GM12873 (cell line): Measurements from ENCODE around the gene ATP5F1E.

ENCODE experiments used
- CTCF ChIP-seq: IDR thresholded peaks from 2 replicates; pipeline ENCODE4 v1.5.1; 2012; ENCODE audit warnings: low read depth, mild to moderate bottlenecking, moderate library complexity, low read length, control low read depth; ENCODE audit not compliant: insufficient read depth; ENCODE audit errors: missing control alignments

ATP5F1E gene

DNA sequence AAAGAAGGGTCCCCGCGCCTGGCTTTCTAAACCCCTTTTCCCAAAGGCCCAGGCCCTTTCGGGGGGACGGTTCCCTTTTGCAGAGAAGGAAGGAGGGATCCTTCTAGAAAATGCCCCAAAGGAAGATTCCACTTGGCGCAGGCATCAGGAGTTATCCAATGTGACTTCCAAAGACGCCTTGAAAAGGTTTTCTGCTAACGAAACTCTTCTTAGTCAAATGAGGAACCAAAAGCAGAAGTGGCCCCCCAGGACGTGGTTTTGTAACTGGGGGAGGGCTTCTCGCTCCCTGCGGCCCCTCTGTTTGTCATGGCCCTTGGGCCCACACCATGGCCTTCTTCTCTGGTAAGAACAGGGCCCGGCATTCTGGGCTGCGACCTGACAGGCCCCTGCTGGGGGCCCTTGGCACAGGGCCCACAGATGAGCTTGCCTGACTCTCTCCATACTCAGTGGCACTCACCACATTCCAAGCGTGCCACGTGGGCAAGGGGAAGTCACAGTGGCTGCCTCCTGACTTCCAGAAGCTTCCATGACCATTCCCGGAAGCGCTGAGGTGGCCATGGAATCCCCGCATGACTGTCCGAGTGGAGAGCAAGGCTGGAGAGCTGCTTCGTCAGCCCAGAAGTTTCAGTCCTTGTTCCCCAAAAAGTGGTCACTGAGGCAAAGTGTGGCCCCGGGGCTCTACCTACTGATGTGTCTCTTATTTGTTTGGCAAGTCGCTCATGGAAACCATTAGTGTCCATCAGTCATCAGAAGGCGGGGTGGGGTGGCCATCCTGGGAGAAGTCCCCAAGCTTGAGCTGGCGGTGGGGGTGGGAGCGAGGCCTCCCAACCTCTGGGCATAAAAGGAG lies 24.2 kb downstream of the ATP5F1E start:
- TF ChIP-seq CTCF, result no peak

DNA sequence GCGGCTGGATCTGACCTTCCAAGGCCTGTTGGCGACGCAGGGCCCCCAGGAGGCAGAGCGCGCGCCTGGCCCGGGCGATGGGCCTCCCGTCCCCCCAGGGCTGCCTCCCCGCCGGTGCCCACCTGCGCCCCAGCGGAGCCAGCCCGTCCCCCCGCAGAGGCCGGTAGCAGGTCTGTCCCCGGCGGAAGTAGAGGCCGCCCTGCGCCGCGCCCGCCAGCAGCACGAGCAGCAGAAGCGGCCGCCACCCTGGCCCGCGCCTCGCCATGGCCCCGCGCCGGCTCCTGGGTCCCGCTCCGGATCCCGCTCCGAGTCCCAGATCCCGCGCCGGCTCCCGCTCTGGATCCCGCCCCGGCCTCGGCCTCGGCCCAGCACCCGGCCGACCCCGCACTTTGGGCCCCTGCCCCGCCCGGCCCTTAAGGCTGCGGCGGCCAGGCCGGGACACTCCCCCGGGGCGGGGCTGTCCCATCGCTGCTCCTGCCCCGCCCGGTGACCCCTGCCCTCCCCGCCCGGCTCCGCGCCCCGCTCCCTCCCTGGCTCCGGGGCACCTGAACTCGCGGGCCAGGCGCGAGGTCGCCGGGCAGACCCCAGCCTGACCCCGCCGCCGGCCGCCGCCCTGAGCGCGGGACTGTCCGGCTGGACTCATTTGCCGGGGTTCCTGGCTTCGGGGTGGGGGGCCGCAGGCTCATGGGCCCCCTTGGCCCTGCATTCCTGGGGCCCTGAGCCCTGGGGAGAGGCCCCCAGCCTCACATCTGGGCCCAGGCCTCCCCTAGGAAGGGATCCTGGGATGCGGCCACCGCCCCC lies 25.1 kb downstream of the ATP5F1E start, which contains the start of gene CTSZ:
Gene CTSZ (minus strand): TSS at position 391 of the 801 bp plus-strand sequence. CDS start 126 bp downstream, at position 265.
- no peak for TF ChIP-seq CTCF

DNA sequence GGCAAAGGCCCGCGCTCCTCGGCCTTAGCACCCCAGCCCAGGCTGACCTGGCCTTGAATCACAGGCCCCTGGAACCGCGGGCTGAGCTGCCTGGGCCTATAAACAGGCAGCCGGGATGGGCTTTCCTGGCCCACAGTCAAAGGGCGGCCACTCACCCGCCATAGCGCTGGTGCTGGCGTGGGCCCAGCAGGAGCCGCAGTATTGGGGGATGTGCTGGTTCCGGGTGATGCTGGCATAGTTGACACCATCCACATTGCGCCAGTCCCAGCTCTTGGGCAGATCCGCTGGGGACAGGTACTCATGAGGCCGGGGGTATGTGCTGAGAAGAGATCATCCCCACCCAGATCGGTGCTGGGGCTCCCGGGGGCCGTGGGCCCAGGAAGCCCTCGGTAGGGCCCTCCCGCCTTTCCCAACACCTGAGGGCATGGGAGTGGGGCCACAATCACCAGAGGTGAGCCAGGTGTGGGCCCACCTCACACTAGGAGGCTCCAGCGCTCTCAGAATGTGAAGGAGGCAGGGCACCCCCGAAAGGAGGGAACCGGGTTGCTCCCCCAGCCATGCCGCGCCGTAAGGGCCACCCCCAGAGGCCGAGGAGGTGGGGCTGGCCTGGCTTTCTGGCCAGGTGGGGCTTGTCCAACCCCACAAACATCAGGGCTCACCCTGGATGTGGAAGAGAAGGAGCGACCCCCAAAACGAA lies 25.8 kb downstream of the ATP5F1E start:
- no peak for TF ChIP-seq CTCF

GRCh38 chr20:59005523-59006166 lies 26.5 kb downstream of the ATP5F1E start:
- no peak for TF ChIP-seq CTCF

DNA sequence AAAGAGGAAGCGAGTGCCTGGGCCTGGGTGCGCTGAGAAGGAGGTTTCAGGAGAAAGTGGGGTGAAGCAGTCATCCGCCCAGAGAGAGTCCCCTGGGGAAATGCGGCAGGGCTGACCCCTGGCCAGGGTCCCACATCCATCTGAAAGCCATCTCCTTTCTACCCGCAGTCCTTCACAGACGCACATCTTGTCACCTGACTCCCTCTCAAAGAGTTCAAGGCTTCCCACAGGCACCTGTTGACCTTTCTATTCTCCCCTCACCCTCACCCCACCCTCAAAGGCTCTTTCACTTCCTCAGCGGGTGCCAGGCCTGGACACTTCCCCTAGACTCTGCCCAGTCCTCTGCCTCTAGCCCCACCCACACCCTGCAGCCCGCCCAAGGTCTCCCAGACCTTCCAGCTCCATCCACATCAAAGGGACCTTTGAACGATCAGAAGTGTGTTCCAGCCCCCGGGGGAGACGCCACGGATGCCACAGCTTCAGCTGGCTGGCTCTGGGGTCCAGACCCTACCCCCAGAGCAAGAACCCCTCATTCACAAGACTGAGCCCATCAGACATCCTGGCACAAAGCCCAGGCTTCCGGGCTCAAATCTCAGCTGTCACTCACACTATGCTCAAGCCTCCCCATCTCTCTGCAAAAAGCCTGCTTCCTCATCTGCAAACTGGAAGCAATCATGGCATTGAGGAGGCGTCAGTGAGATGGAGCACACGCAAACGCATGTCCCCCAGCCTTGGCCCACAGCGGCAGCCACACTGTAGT lies 27.2 kb downstream of the ATP5F1E start:
- no peak for TF ChIP-seq CTCF

DNA sequence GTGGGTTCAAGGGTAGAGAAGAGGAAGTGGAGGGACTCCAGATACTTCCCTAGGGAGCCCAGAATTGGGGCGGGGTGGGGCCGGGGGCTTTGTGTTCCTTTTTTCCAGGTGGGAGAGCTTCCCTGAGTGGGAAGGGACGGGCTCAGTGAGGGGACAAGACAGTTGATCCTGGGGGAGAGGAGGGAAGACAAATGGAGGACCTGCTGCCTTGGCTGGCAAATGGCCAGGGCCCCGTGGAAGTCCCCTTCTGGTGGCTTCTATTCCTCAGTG lies 27.7 kb downstream of the ATP5F1E start:
- no peak for TF ChIP-seq CTCF
